WTC11 (cell line): ENCODE data around the gene SH2D4B. TPM values are rescaled to one million over a fixed set of nuclear protein-coding genes. Genes with fewer than 3 reads are reported as not detected.

Experiments
- ATAC-seq: fragments of 200-7000 bp; cut with Tn5 transposase; 2 replicates; pipeline ENCODE4 v1.10.0; 2021; ENCODE audit warnings: mild to moderate bottlenecking, moderate library complexity
- CTCF ChIA-PET: fragments of 300-600 bp; sonication (Branson Sonifier 250); formaldehyde crosslinking; loops from one replicate; lab custom pipeline; 2021; ENCODE audit warnings: antibody characterized with exemption; lab: Charles Lee
- POLR2A ChIA-PET: fragments of 350-600 bp; sonication (Branson Sonifier 250); formaldehyde crosslinking; loops from one replicate; lab custom pipeline; 2021; ENCODE audit warnings: antibody characterized with exemption; lab: Charles Lee
- DNase-seq: peaks from one replicate; pipeline ENCODE4 v3.0.0; 2021; ENCODE audit warnings: low spot score
- H3K27ac Mint-ChIP-seq: 2 replicates; pipeline ENCODE4 v1.8.0; 2021; ENCODE audit warnings: mixed read lengths
- H3K27me3 Mint-ChIP-seq: 2 replicates; pipeline ENCODE4 v1.8.0; 2021; ENCODE audit warnings: low read depth, mild to moderate bottlenecking, moderate library complexity, mixed read lengths
- H3K36me3 Mint-ChIP-seq: 2 replicates; pipeline ENCODE4 v1.8.0; 2021; ENCODE audit warnings: mixed read lengths
- H3K4me1 Mint-ChIP-seq: 2 replicates; pipeline ENCODE4 v1.8.0; 2022; ENCODE audit warnings: mixed read lengths
- H3K4me3 Mint-ChIP-seq: 2 replicates; pipeline ENCODE4 v1.8.0; 2021; ENCODE audit warnings: mild to moderate bottlenecking, moderate library complexity, mixed read lengths
- H3K9me3 Mint-ChIP-seq: 2 replicates; pipeline ENCODE4 v1.8.0; 2021; ENCODE audit warnings: mixed read lengths
- AFF4 ChIP-seq: sonication (generic); formaldehyde crosslinking; IDR thresholded peaks from 2 replicates; pipeline ENCODE4 v1.8.1; 2023; ENCODE audit warnings: mild to moderate bottlenecking, missing genetic modification reagents, borderline replicate concordance
- ATF1 ChIP-seq: sonication (generic); formaldehyde crosslinking; IDR thresholded peaks from 2 replicates; pipeline ENCODE4 v1.8.1; 2023; ENCODE audit warnings: mild to moderate bottlenecking, moderate library complexity, missing genetic modification reagents
- CREB1 ChIP-seq: sonication (generic); formaldehyde crosslinking; IDR thresholded peaks from 2 replicates; pipeline ENCODE4 v1.8.0; 2023; ENCODE audit warnings: mild to moderate bottlenecking, missing genetic modification reagents
- E2F4 ChIP-seq: sonication (generic); formaldehyde crosslinking; IDR thresholded peaks from 2 replicates; pipeline ENCODE4 v1.8.1; 2022; ENCODE audit warnings: low read depth, mild to moderate bottlenecking, moderate library complexity, missing genetic modification reagents, borderline replicate concordance
- ELF4 ChIP-seq: sonication (generic); formaldehyde crosslinking; IDR thresholded peaks from 2 replicates; pipeline ENCODE4 v1.8.1; 2022; ENCODE audit warnings: low read depth, mild to moderate bottlenecking, moderate library complexity, missing genetic modification reagents
- FOXK1 ChIP-seq: sonication (generic); formaldehyde crosslinking; IDR thresholded peaks from 2 replicates; pipeline ENCODE4 v1.8.0; 2022; ENCODE audit warnings: mild to moderate bottlenecking, moderate library complexity, missing genetic modification reagents
- FOXP1 ChIP-seq: sonication (generic); formaldehyde crosslinking; IDR thresholded peaks from 2 replicates; pipeline ENCODE4 v1.8.0; 2022; ENCODE audit warnings: missing genetic modification reagents, mild to moderate bottlenecking, moderate library complexity, borderline replicate concordance
- GABPB1 ChIP-seq: sonication (generic); formaldehyde crosslinking; IDR thresholded peaks from 2 replicates; pipeline ENCODE4 v1.8.1; 2023; ENCODE audit warnings: mild to moderate bottlenecking, missing genetic modification reagents
- GRHL2 ChIP-seq: fragments of 250-450 bp; sonication (Bioruptor Pico); IDR thresholded peaks from 2 replicates; pipeline ENCODE4 v1.8.0; 2022; ENCODE audit warnings: mild to moderate bottlenecking, moderate library complexity; ENCODE audit not compliant: insufficient replicate concordance, severe bottlenecking
- HMGXB4 ChIP-seq: sonication (generic); formaldehyde crosslinking; IDR thresholded peaks from 2 replicates; pipeline ENCODE4 v1.8.1; 2023; ENCODE audit warnings: mild to moderate bottlenecking, moderate library complexity, missing genetic modification reagents
- JAZF1 ChIP-seq: fragments of 250-450 bp; sonication (Bioruptor Pico); IDR thresholded peaks from 2 replicates; pipeline ENCODE4 v1.9.0; 2021; ENCODE audit warnings: moderate library complexity, mild to moderate bottlenecking, inconsistent platforms
- JUN ChIP-seq: sonication (generic); formaldehyde crosslinking; IDR thresholded peaks from 2 replicates; pipeline ENCODE4 v1.8.0; 2023; ENCODE audit warnings: mild to moderate bottlenecking, missing genetic modification reagents
- KAT7 ChIP-seq: sonication (generic); formaldehyde crosslinking; IDR thresholded peaks from 2 replicates; pipeline ENCODE4 v1.8.1; 2023; ENCODE audit warnings: missing genetic modification reagents, mild to moderate bottlenecking, borderline replicate concordance
- ZBTB43 ChIP-seq: sonication (generic); formaldehyde crosslinking; IDR thresholded peaks from 2 replicates; pipeline ENCODE4 v1.8.1; 2023; ENCODE audit warnings: mild to moderate bottlenecking, missing genetic modification reagents
- ZNF138 ChIP-seq: sonication (generic); formaldehyde crosslinking; conservative IDR thresholded peaks from 2 replicates; pipeline ENCODE4 v1.8.1; 2022; ENCODE audit warnings: mild to moderate bottlenecking, moderate library complexity, missing genetic modification reagents
- ZNF416 ChIP-seq: fragments of 250-450 bp; sonication (Bioruptor Pico); IDR thresholded peaks from 2 replicates; pipeline ENCODE4 v1.9.0; 2021; ENCODE audit warnings: mild to moderate bottlenecking, inconsistent platforms
- total RNA-seq: library from RNA; stranded (reverse); gene quantifications from 3 replicates; pipeline ENCODE4 v1.2.3, GENCODE V29; 2021
- TF ChIP-seq, protein P1 (sequence below): sonication (generic); formaldehyde crosslinking; conservative IDR thresholded peaks from 2 replicates; pipeline ENCODE4 v1.8.1; 2022; ENCODE audit warnings: mild to moderate bottlenecking, missing genetic modification reagents
- TF ChIP-seq, protein P2 (sequence below): sonication (generic); formaldehyde crosslinking; IDR thresholded peaks from 2 replicates; pipeline ENCODE4 v1.8.0; 2022; ENCODE audit warnings: missing genetic modification reagents

The SH2D4B gene
- total RNA-seq, 1 experiment from 2014 or later, result 0.04 TPM

- DNase-seq, result no peak
- Mint-ChIP-seq H3K27ac (no peak overlapping the region), H3K27me3 (no peaks in the 10 kb centered on the region), H3K4me1 (peaks cover 56% of the 10 kb centered on the region), H3K36me3 (peaks cover 7% of the 10 kb centered on the region; the same call in 1 of the 2 replicates), H3K9me3 (no peaks in the 10 kb centered on the region), H3K4me3 (no peak overlapping the region)
- TF ChIP-seq KAT7 (CRISPR knock-in tag) (no peak), JAZF1 (CRISPR knock-in tag) (no peak), ZNF138 (no peak), ELF4 (CRISPR knock-in tag) (no peak), ZBTB43 (CRISPR knock-in tag) (no peak), JUN (CRISPR knock-in tag) (no peak)
- TF ChIP-seq, protein P1, sequence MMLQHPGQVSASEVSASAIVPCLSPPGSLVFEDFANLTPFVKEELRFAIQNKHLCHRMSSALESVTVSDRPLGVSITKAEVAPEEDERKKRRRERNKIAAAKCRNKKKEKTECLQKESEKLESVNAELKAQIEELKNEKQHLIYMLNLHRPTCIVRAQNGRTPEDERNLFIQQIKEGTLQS (CRISPR knock-in tag), result no peak
- ChIA-PET CTCF (interaction anchor here (1.0 to 20.7 kb wide), 4 partner anchors 8 to 44 kb away, joined by 3 to 802 read pairs (median 8); partner anchors contain the start of gene TSPAN14), POLR2A (no interaction called here)
- ATAC-seq, result no peak
Observed at GRCh38 chr10:80497187-80498077, 40.3 kb upstream of the SH2D4B start.

- H3K27ac Mint-ChIP-seq, result peak overlapping the region; percentile 23; the same call in 1 of the 2 replicates
- ATAC-seq (no peak), DNase-seq (no peak)
- peaks cover 61% of the 10 kb centered on the region for H3K4me1 Mint-ChIP-seq
- peaks cover 7% of the 10 kb centered on the region; the same call in 1 of the 2 replicates for H3K36me3 Mint-ChIP-seq
- ChIA-PET POLR2A (interaction anchor here (1.1 kb wide), 1 partner anchor 12 kb away, joined by 5 read pairs; no protein-coding TSS in a partner anchor), CTCF (interaction anchor here (0.9 to 20.7 kb wide), 5 partner anchors 7 to 44 kb away, joined by 3 to 802 read pairs (median 6); partner anchors contain the start of gene TSPAN14)
- H3K9me3 Mint-ChIP-seq, result no peaks in the 10 kb centered on the region
- H3K27me3 Mint-ChIP-seq, result no peaks in the 10 kb centered on the region
- no peak overlapping the region for H3K4me3 Mint-ChIP-seq
- no peak for TF ChIP-seq E2F4 (CRISPR knock-in tag)
- TF ChIP-seq KAT7 (CRISPR knock-in tag), result no peak
- no peak for TF ChIP-seq ZNF416
- no peak for TF ChIP-seq ATF1 (CRISPR knock-in tag)
- TF ChIP-seq, protein P2, sequence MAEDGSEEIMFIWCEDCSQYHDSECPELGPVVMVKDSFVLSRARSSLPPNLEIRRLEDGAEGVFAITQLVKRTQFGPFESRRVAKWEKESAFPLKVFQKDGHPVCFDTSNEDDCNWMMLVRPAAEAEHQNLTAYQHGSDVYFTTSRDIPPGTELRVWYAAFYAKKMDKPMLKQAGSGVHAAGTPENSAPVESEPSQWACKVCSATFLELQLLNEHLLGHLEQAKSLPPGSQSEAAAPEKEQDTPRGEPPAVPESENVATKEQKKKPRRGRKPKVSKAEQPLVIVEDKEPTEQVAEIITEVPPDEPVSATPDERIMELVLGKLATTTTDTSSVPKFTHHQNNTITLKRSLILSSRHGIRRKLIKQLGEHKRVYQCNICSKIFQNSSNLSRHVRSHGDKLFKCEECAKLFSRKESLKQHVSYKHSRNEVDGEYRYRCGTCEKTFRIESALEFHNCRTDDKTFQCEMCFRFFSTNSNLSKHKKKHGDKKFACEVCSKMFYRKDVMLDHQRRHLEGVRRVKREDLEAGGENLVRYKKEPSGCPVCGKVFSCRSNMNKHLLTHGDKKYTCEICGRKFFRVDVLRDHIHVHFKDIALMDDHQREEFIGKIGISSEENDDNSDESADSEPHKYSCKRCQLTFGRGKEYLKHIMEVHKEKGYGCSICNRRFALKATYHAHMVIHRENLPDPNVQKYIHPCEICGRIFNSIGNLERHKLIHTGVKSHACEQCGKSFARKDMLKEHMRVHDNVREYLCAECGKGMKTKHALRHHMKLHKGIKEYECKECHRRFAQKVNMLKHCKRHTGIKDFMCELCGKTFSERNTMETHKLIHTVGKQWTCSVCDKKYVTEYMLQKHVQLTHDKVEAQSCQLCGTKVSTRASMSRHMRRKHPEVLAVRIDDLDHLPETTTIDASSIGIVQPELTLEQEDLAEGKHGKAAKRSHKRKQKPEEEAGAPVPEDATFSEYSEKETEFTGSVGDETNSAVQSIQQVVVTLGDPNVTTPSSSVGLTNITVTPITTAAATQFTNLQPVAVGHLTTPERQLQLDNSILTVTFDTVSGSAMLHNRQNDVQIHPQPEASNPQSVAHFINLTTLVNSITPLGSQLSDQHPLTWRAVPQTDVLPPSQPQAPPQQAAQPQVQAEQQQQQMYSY (CRISPR knock-in tag), result no peak
- TF ChIP-seq HMGXB4 (CRISPR knock-in tag), result no peak
- no peak for TF ChIP-seq AFF4 (CRISPR knock-in tag)
- TF ChIP-seq, protein P1 (CRISPR knock-in tag), result no peak
- TF ChIP-seq FOXP1 (CRISPR knock-in tag), result no peak
- no peak for TF ChIP-seq CREB1
- TF ChIP-seq GRHL2 (CRISPR knock-in tag), result no peak
- TF ChIP-seq GABPB1 (CRISPR knock-in tag), result no peak
- no peak for TF ChIP-seq FOXK1 (CRISPR knock-in tag)
Observed at GRCh38 chr10:80498078-80498832, 39.4 kb upstream of the SH2D4B start.
